SK-N-SH (cell line): ENCODE data around the gene NAA10. TPM values are rescaled to one million over a fixed set of nuclear protein-coding genes. Genes with fewer than 3 reads are reported as not detected.

ENCODE experiments used
- CTCF ChIA-PET: fragments of 300-600, 350-600 bp; formaldehyde crosslinking; extraction: SDS; loops from one replicate; lab custom pipeline; 2021; lab: Yijun Ruan, JAX
- POLR2A ChIA-PET: fragments of 350-600 bp; sonication (Branson Sonifier 250); formaldehyde crosslinking; extraction: SDS; loops from one replicate; lab custom pipeline; 2020; ENCODE audit warnings: antibody characterized with exemption, inconsistent platforms; lab: Yijun Ruan, JAX
- DNase-seq: peaks from one replicate; pipeline ENCODE4 v3.0.0; 2012
- H2AFZ ChIP-seq: fragments of 200-600 bp; sonication (generic); 2 replicates; pipeline ENCODE4 v1.8.1; 2016; ENCODE audit warnings: antibody characterized with exemption, mild to moderate bottlenecking, low read depth
- H3F3A ChIP-seq: fragments of 200-600 bp; sonication (generic); replicated peaks from 2 replicates; pipeline ENCODE3; 2016; ENCODE audit warnings: antibody characterized with exemption, mild to moderate bottlenecking; ENCODE audit not compliant: insufficient read depth
- H3K27ac ChIP-seq, 2 experiments: fragments of 200-500 bp in 1 of 2; fragments of 200-600 bp in 1 of 2; sonication (Bioruptor generic) in 1 of 2; sonication (generic), shearing (Covaris generic) in 1 of 2; 2 replicates each; pipeline versions ENCODE4 v1.5.1 to v1.6.1; 2014 to 2016; ENCODE audit warnings: low read depth in 2 of 2, inconsistent platforms in 1 of 2, low read length in 1 of 2, mild to moderate bottlenecking in 1 of 2, mixed read lengths in 1 of 2
- H3K27me3 ChIP-seq: fragments of 200-600 bp; sonication (generic), shearing (Covaris generic); 2 replicates; pipeline ENCODE4 v1.6.1; 2016; ENCODE audit warnings: mixed run types; ENCODE audit not compliant: insufficient read depth
- H3K36me3 ChIP-seq, 2 experiments: fragments of 200-500 bp in 1 of 2; fragments of 200-600 bp in 1 of 2; sonication (Bioruptor generic) in 1 of 2; sonication (generic) in 1 of 2; replicated peaks in 1 of 2; 2 replicates each; pipeline versions ENCODE3 to v1.5.1; 2014 to 2016; ENCODE audit warnings: low read length in 1 of 2, mild to moderate bottlenecking in 1 of 2; ENCODE audit not compliant: insufficient read depth in 2 of 2, control insufficient read depth in 1 of 2
- H3K4me1 ChIP-seq, 2 experiments: fragments of 200-500 bp in 1 of 2; fragments of 200-600 bp in 1 of 2; sonication (Bioruptor generic) in 1 of 2; sonication (generic), shearing (Covaris generic) in 1 of 2; 2 replicates each; pipeline versions ENCODE4 v1.5.1 to v1.6.1; 2014 to 2016; ENCODE audit warnings: low read depth in 1 of 2, low read length in 1 of 2, mixed run types in 1 of 2; ENCODE audit not compliant: insufficient read depth in 2 of 2, control insufficient read depth in 1 of 2
- H3K4me2 ChIP-seq: fragments of 200-600 bp; sonication (generic), shearing (Covaris generic); 2 replicates; pipeline ENCODE4 v1.6.1; 2017; ENCODE audit warnings: mixed run types
- H3K4me3 ChIP-seq, 2 experiments: fragments of 200-500 bp in 1 of 2; fragments of 200-600 bp in 1 of 2; sonication (Bioruptor generic) in 1 of 2; sonication (generic), shearing (Covaris generic) in 1 of 2; 2 replicates each; pipeline versions ENCODE4 v1.5.1 to v1.8.1; 2014 to 2016; ENCODE audit warnings: low read depth in 2 of 2, inconsistent platforms in 1 of 2, low read length in 1 of 2, mild to moderate bottlenecking in 1 of 2, mixed read lengths in 1 of 2, moderate library complexity in 1 of 2
- H3K79me2 ChIP-seq: fragments of 200-600 bp; sonication (generic); 2 replicates; pipeline ENCODE4 v1.8.1; 2017; ENCODE audit warnings: mild to moderate bottlenecking; ENCODE audit not compliant: insufficient read depth
- H3K9ac ChIP-seq: fragments of 200-600 bp; sonication (generic); 2 replicates; pipeline ENCODE4 v1.6.1; 2017; ENCODE audit warnings: mixed run types
- H3K9me2 ChIP-seq: fragments of 200-600 bp; sonication (generic); 2 replicates; pipeline ENCODE4 v1.6.1; 2017; ENCODE audit warnings: mixed run types
- H3K9me3 ChIP-seq: fragments of 200-600 bp; sonication (generic); 2 replicates; pipeline ENCODE4 v1.6.1; 2017; ENCODE audit warnings: mixed run types, mild to moderate bottlenecking, moderate library complexity
- H4K20me1 ChIP-seq: fragments of 200-600 bp; sonication (generic); 2 replicates; pipeline ENCODE4 v1.6.1; 2017; ENCODE audit warnings: mild to moderate bottlenecking, mixed run types; ENCODE audit not compliant: insufficient read depth
- CHD2 ChIP-seq: fragments of 150-350 bp; IDR thresholded peaks from 2 replicates; pipeline ENCODE4 v1.6.1; 2018; ENCODE audit warnings: low read length; ENCODE audit not compliant: partially characterized antibody
- ELF1 ChIP-seq: IDR thresholded peaks from 2 replicates; pipeline ENCODE4 v1.4.0; 2012
- FOSL2 ChIP-seq: IDR thresholded peaks from 2 replicates; pipeline ENCODE4 v1.4.0; 2012; ENCODE audit warnings: low read depth, mild to moderate bottlenecking, moderate library complexity, borderline replicate concordance
- GABPA ChIP-seq: IDR thresholded peaks from 2 replicates; pipeline ENCODE4 v1.4.0; 2012; ENCODE audit warnings: low read depth, mild to moderate bottlenecking
- GATA2 ChIP-seq: sonication (generic); formaldehyde crosslinking; IDR thresholded peaks from 2 replicates; pipeline ENCODE4 v1.5.0; 2020; ENCODE audit warnings: mild to moderate bottlenecking, missing genetic modification reagents
- JUND ChIP-seq: IDR thresholded peaks from 2 replicates; pipeline ENCODE4 v1.4.0; 2012
- NRF1 ChIP-seq: IDR thresholded peaks from 2 replicates; pipeline ENCODE4 v1.6.1; 2012; ENCODE audit warnings: low read depth, mild to moderate bottlenecking, low read length
- POLR2AphosphoS5 ChIP-seq: IDR thresholded peaks from 2 replicates; pipeline ENCODE4 v1.6.1; 2012; ENCODE audit warnings: low read depth, low read length
- RCOR1 ChIP-seq: fragments of 150-350 bp; IDR thresholded peaks from 2 replicates; pipeline ENCODE4 v1.6.1; 2017; ENCODE audit warnings: antibody characterized with exemption, low read length
- SIN3A ChIP-seq: IDR thresholded peaks from 2 replicates; pipeline ENCODE4 v1.6.1; 2012; ENCODE audit warnings: low read depth, mild to moderate bottlenecking, low read length, moderate library complexity, borderline replicate concordance
- SMC3 ChIP-seq: IDR thresholded peaks from 2 replicates; pipeline ENCODE4 v1.6.1; 2012; ENCODE audit warnings: low read depth, low read length, improper control_type of control experiment
- TCF12 ChIP-seq: IDR thresholded peaks from 2 replicates; pipeline ENCODE4 v1.4.0; 2012
- USF1 ChIP-seq: IDR thresholded peaks from 2 replicates; pipeline ENCODE4 v1.4.0; 2012; ENCODE audit warnings: low read depth, borderline replicate concordance
- YY1 ChIP-seq: IDR thresholded peaks from 2 replicates; pipeline ENCODE4 v1.4.0; 2012; ENCODE audit warnings: low read depth, mild to moderate bottlenecking
- WGBS: methylation state at CpG from one replicate; pipeline ENCODE4 v1.1.6; 2017; ENCODE audit warnings: low lambda C conversion rate; 5-methylcytosine and 5-hydroxymethylcytosine counted together
- polyA plus RNA-seq, 3 experiments: library from polyadenylated mRNA; depleted of rRNA; stranded (reverse); fragments of >200 nt; gene quantifications; 2 replicates each; pipeline ENCODE4 v1.2.3, GENCODE V29; 2012
- TF ChIP-seq, protein P1 (sequence below): fragments of 150-350 bp; IDR thresholded peaks from 2 replicates; pipeline ENCODE4 v1.6.1; 2017; ENCODE audit warnings: antibody characterized with exemption, low read length, low read depth, borderline replicate concordance
- TF ChIP-seq, protein P2 (sequence below): IDR thresholded peaks from 2 replicates; pipeline ENCODE4 v1.4.0; 2012; ENCODE audit warnings: low read depth

The NAA10 gene
- 192 and 229 TPM in 2 replicates for polyA plus RNA-seq (2012; rRNA removed)
- polyA plus RNA-seq (2012; cell fraction: cytosol; rRNA removed): 193 and 253 TPM in 2 replicates
- polyA plus RNA-seq (2012; cell fraction: nucleus; rRNA removed): 502 and 579 TPM in 2 replicates

- Histone ChIP-seq H3K9me2 (no peaks in the 10 kb centered on the region), H3K9ac (peak within 1 kb of the TSS; percentile 84), H3K79me2 (peaks cover 35% of the 10 kb centered on the region), H3K4me1 (peaks cover 10 to 13% of the 10 kb centered on the region in 2 experiments; a peak in 2 of 4 replicates), H3K4me3 (peak within 1 kb of the TSS; percentile 78 to 89), H3K27ac (peak within 1 kb of the TSS; percentile 25 to 47; a peak in 2 of 4 replicates), H2AFZ (peak within 1 kb of the TSS; percentile 86; the same call in 1 of the 2 replicates), H3K4me2 (peak within 1 kb of the TSS; percentile 98), H3K27me3 (peaks cover 4% of the 10 kb centered on the region; the same call in 1 of the 2 replicates), H4K20me1 (peaks cover 24% of the 10 kb centered on the region), H3F3A (no peaks in the 10 kb centered on the region), H3K9me3 (no peaks in the 10 kb centered on the region), H3K36me3 (peaks cover 12 to 28% of the 10 kb centered on the region in 2 experiments)
- TF ChIP-seq POLR2AphosphoS5 (0 out of 2 replicates have a peak, but pooled peaks have one; percentile 19), SIN3A (0 out of 2 replicates have a peak, but pooled peaks have one; percentile 13), GABPA (peak; percentile 77), NRF1 (peak; percentile 65), USF1 (no peak)
- DNase-seq: peak; percentile 98
- 0% methylated on average over 2 of the region's 87 CpGs for WGBS
- ChIA-PET POLR2A (interaction anchor here (1.0 to 1.4 kb wide), 5 partner anchors 10 to 133 kb away, joined by 3 to 6 read pairs (median 3); no protein-coding TSS in a partner anchor), CTCF (interaction anchor here (1.3 to 16.7 kb wide), 4 partner anchors 11 to 171 kb away, joined by 3 to 271 read pairs (median 18); partner anchors contain the start of genes PLXNB3 and RENBP)
These were observed at the start of gene NAA10 for GRCh38 chrX:153934762-153935325. Gene NAA10, minus strand, starts transcription at chrX:153935037. Its CDS starts 133 bp downstream, at chrX:153934904.

- H3K27ac ChIP-seq: no peak overlapping the region
- no peak overlapping the region for H3K9ac ChIP-seq
- peaks cover 0 to 3% of the 10 kb centered on the region in 2 experiments; a peak in 1 of 4 replicates for H3K4me1 ChIP-seq
- ChIA-PET POLR2A (no interaction called here), CTCF (no interaction called here)
- 0 out of 2 replicates have a peak, but pooled peaks cover 5% of the 10 kb centered on the region for H3K27me3 ChIP-seq
- H2AFZ ChIP-seq: no peak overlapping the region
- 84% methylated on average over 3 of the region's 12 CpGs for WGBS
- no peak for TF ChIP-seq TCF12
- no peak for TF ChIP-seq ELF1
- TF ChIP-seq YY1: no peak
- TF ChIP-seq JUND: no peak
- no peak for TF ChIP-seq NRF1
- TF ChIP-seq, protein P1, sequence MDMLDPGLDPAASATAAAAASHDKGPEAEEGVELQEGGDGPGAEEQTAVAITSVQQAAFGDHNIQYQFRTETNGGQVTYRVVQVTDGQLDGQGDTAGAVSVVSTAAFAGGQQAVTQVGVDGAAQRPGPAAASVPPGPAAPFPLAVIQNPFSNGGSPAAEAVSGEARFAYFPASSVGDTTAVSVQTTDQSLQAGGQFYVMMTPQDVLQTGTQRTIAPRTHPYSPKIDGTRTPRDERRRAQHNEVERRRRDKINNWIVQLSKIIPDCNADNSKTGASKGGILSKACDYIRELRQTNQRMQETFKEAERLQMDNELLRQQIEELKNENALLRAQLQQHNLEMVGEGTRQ: no peak
- TF ChIP-seq FOSL2: no peak
- TF ChIP-seq SMC3: no peak
- TF ChIP-seq RCOR1: no peak
- TF ChIP-seq USF1: no peak
- TF ChIP-seq CHD2: no peak
- TF ChIP-seq GATA2 (CRISPR knock-in tag): no peak
- TF ChIP-seq, protein P2, sequence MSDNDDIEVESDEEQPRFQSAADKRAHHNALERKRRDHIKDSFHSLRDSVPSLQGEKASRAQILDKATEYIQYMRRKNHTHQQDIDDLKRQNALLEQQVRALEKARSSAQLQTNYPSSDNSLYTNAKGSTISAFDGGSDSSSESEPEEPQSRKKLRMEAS: no peak
- H4K20me1 ChIP-seq: peaks cover 3% of the 10 kb centered on the region; the same call in 1 of the 2 replicates
- no peaks in the 10 kb centered on the region for H3K36me3 ChIP-seq
- H3F3A ChIP-seq: no peaks in the 10 kb centered on the region
- H3K79me2 ChIP-seq: no peaks in the 10 kb centered on the region
- no peaks in the 10 kb centered on the region for H3K9me2 ChIP-seq
- no peak overlapping the region for H3K4me3 ChIP-seq
- no peak for DNase-seq
- H3K4me2 ChIP-seq: no peak overlapping the region
- no peaks in the 10 kb centered on the region for H3K9me3 ChIP-seq
These were observed 48.5 kb upstream of the NAA10 start for GRCh38 chrX:153983321-153983801.
